IPS DF 6.9 (cell line): ENCODE results near the gene PROSER3.

Experiments used
- DNase-seq: peaks from one replicate; pipeline ENCODE4 v3.0.0-alpha.2; 2013; ENCODE audit warnings: low read depth, low spot score
- H3K27ac ChIP-seq: one replicate; pipeline ENCODE4 v1.5.1; 2013; ENCODE audit warnings: low read length, control low read depth
- H3K27me3 ChIP-seq: 2 replicates; pipeline ENCODE4 v1.6.1; 2013; ENCODE audit warnings: mild to moderate bottlenecking, low read length; ENCODE audit not compliant: control insufficient read depth, insufficient read depth
- H3K36me3 ChIP-seq: 2 replicates; pipeline ENCODE4 v1.6.1; 2013; ENCODE audit warnings: low read length; ENCODE audit not compliant: control insufficient read depth, insufficient read depth
- H3K4me1 ChIP-seq: 2 replicates; pipeline ENCODE4 v1.6.1; 2013; ENCODE audit warnings: low read length; ENCODE audit not compliant: control insufficient read depth, insufficient read depth
- H3K4me3 ChIP-seq: 2 replicates; pipeline ENCODE4 v1.5.1; 2013; ENCODE audit warnings: mild to moderate bottlenecking, low read length
- H3K9me3 ChIP-seq: 2 replicates; pipeline ENCODE4 v1.6.1; 2013; ENCODE audit warnings: low read length, inconsistent platforms; ENCODE audit not compliant: control insufficient read depth, insufficient read depth
- WGBS: extraction: QIAGEN DNeasy Blood & Tissue Kit; methylation state at CpG from one replicate; pipeline ENCODE4 v1.1.7; 2013; ENCODE audit warnings: mixed read lengths, missing lambda C conversion rate; ENCODE audit not compliant: insufficient read length, insufficient coverage; 5-methylcytosine and 5-hydroxymethylcytosine counted together

PROSER3 gene

GRCh38 chr19:35731353-35731752, 26.6 kb upstream of the PROSER3 start:
- Histone ChIP-seq H3K4me3 (no peak overlapping the region), H3K27ac (no peak overlapping the region), H3K36me3 (peaks cover 57% of the 10 kb centered on the region), H3K9me3 (no peaks in the 10 kb centered on the region), H3K27me3 (no peaks in the 10 kb centered on the region), H3K4me1 (no peaks in the 10 kb centered on the region; the same call in 1 of the 2 replicates)
- WGBS = no CpG with 5 or more reads among the region's 9 CpGs
- no peak for DNase-seq

DNA sequence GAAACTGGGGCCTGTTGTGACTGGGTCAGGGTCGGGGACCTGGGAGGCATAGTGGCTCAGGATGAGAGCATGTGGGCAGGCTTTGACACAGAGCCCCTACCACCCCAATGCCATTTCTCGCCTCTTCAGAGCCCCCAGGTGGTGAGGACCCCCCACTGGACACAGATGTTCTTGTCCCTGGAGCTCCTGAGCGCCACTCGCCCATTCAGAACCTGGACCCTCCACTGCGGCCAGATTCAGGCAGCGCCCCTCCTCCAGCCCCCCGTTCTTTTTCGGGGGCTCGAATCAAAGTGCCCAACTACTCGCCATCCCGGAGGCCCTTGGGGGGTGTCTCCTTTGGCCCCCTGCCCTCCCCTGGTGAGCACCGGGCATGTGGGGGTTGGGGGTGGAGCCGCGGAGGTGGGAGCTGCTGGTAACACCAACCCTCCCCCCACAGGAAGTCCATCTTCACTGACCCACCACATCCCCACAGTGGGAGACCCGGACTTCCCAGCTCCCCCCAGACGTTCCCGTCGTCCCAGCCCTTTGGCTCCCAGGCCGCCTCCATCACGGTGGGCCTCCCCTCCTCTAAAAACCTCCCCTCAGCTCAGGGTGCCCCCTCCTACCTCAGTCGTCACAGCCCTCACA, 26.1 kb upstream of the PROSER3 start:
- no CpG with 5 or more reads among the region's 21 CpGs for WGBS
- no peak overlapping the region for H3K27ac ChIP-seq
- no peak for DNase-seq
- no peak overlapping the region for H3K4me3 ChIP-seq
- peaks cover 59% of the 10 kb centered on the region for H3K36me3 ChIP-seq
- H3K27me3 ChIP-seq = no peaks in the 10 kb centered on the region
- H3K4me1 ChIP-seq = no peaks in the 10 kb centered on the region; the same call in 1 of the 2 replicates
- no peaks in the 10 kb centered on the region for H3K9me3 ChIP-seq

- no CpG with 5 or more reads among the region's 25 CpGs for WGBS
- Histone ChIP-seq H3K4me1 (no peaks in the 10 kb centered on the region; the same call in 1 of the 2 replicates), H3K36me3 (peaks cover 54% of the 10 kb centered on the region), H3K4me3 (no peak overlapping the region), H3K27ac (no peak overlapping the region), H3K27me3 (no peaks in the 10 kb centered on the region), H3K9me3 (no peaks in the 10 kb centered on the region)
- no peak for DNase-seq
Observed at GRCh38 chr19:35732540-35733179, 25.3 kb upstream of the PROSER3 start.

DNA sequence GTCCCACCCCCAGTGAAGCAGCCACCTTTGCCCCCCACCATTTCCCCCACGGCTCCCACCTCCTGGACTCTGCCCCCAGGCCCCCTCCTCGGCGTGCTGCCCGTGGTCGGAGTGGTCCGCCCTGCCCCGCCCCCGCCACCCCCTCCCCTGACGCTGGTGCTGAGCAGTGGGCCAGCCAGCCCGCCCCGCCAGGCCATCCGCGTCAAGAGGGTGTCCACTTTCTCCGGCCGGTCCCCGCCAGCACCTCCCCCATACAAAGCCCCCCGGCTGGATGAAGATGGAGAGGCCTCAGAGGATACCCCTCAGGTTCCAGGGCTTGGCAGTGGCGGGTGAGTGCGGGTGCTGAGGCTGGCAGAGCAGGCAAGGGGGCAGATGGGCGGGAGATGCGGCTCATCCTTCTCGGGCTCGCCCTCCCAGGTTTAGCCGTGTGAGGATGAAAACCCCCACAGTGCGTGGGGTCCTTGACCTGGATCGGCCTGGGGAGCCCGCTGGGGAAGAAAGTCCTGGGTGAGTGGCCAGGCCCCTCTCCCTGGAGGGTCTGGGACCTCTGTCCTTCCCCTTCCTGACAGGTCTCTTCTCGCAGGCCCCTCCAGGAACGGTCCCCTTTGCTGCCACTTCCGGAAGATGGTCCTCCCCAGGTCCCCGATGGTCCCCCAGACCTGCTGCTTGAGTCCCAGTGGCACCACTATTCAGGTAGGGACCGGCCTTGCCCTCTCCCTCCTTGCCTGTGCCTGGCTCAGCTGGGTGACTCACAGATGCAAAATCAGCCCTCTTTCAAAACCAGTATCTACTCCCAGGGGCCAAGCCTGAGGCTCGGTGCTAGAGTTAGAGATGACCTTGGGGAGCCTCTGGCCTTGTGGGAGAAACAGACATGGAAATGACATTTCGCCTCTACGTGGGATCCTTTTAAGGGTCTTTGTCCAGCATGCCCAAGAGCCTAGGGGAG, 24.5 kb upstream of the PROSER3 start:
- H3K27me3 ChIP-seq = no peaks in the 10 kb centered on the region
- H3K4me3 ChIP-seq = no peak overlapping the region
- no peaks in the 10 kb centered on the region; the same call in 1 of the 2 replicates for H3K4me1 ChIP-seq
- no peaks in the 10 kb centered on the region for H3K9me3 ChIP-seq
- no peak overlapping the region for H3K27ac ChIP-seq
- H3K36me3 ChIP-seq = peaks cover 61% of the 10 kb centered on the region
- no CpG with 5 or more reads among the region's 35 CpGs for WGBS
- DNase-seq = no peak

DNA sequence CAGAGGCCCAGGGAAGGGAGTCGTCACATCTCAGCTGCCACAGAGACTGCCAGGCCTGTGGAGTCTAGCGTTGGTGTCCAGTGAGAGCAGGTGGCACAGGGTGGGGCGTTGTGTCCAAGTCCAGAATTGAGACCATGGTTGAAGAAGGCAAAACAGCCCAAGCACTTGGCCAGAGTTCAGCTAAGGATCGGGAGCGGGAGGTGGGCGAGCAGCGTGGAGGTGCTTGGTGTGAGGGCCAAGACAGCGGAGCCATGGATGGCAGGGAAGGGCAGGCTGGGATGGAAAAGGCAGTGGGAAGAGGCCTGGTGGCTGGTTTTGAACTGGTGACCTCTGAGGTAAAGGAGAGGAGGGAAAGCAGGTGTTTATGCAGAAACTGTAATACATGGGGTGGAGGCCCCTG, 23.7 kb upstream of the PROSER3 start:
- no CpG with 5 or more reads among the region's 8 CpGs for WGBS
- Histone ChIP-seq H3K9me3 (no peaks in the 10 kb centered on the region), H3K4me3 (no peak overlapping the region), H3K27me3 (no peaks in the 10 kb centered on the region), H3K27ac (no peak overlapping the region), H3K4me1 (no peaks in the 10 kb centered on the region; the same call in 1 of the 2 replicates), H3K36me3 (peaks cover 57% of the 10 kb centered on the region)
- no peak for DNase-seq

DNA sequence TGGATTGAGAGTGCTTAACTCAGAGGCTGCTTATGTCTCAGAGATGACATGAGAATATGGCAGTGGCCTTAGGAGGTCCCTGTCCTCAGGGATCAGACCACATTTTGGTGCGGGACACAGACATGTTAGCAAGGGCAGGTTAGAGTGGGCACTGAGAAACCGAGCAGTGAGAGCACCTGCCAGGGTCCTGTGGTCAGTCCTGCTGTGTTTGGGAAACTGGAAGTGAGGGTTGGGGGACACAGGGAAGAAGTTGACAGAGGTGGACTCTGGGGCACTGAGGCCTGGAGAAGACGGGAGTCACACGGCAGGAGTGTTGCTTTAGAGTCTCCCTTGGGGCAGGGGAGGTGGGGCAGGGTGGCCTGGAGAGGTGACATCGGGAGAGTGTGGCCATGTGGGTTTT, 23.1 kb upstream of the PROSER3 start:
- H3K4me3 ChIP-seq = no peak overlapping the region
- H3K27me3 ChIP-seq = no peaks in the 10 kb centered on the region
- no peaks in the 10 kb centered on the region for H3K9me3 ChIP-seq
- no peak for DNase-seq
- no peak overlapping the region for H3K27ac ChIP-seq
- H3K4me1 ChIP-seq = peaks cover 2% of the 10 kb centered on the region; the same call in 1 of the 2 replicates
- WGBS = no CpG with 5 or more reads among the region's 5 CpGs
- peaks cover 51% of the 10 kb centered on the region for H3K36me3 ChIP-seq

- no peak for DNase-seq
- H3K36me3 ChIP-seq = peaks cover 38% of the 10 kb centered on the region
- no peak overlapping the region for H3K4me3 ChIP-seq
- H3K27me3 ChIP-seq = no peaks in the 10 kb centered on the region
- H3K27ac ChIP-seq = no peak overlapping the region
- WGBS = no CpG with 5 or more reads among the region's 22 CpGs
- peaks cover 2% of the 10 kb centered on the region; the same call in 1 of the 2 replicates for H3K4me1 ChIP-seq
- H3K9me3 ChIP-seq = no peaks in the 10 kb centered on the region
Observed at GRCh38 chr19:35736913-35737886, 20.8 kb upstream of the PROSER3 start.

- Histone ChIP-seq H3K4me1 (peaks cover 2% of the 10 kb centered on the region; the same call in 1 of the 2 replicates), H3K27ac (no peak overlapping the region), H3K4me3 (no peak overlapping the region), H3K27me3 (no peaks in the 10 kb centered on the region), H3K9me3 (no peaks in the 10 kb centered on the region), H3K36me3 (peaks cover 32% of the 10 kb centered on the region)
- DNase-seq = no peak
- no CpG with 5 or more reads among the region's 37 CpGs for WGBS
Observed at GRCh38 chr19:35738021-35738886, 19.7 kb upstream of the PROSER3 start.

DNA sequence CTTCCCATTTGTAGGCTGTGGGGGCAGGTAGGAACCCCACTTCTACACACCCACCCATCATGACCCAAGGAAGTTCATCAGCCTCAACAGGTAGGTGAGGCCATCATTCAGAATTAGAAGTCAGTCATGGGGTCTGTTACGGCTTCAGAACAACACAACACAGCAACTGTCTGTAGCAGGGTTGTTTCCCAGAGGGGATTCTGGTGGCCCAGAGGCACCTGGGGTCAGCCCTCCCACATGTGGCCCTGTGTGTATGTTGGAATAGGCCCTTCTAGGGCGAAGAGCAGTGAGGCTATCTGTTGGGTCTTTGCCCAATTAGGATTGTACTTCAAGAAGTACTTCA, 19.1 kb upstream of the PROSER3 start:
- Histone ChIP-seq H3K27ac (no peak overlapping the region), H3K36me3 (peaks cover 27% of the 10 kb centered on the region), H3K9me3 (no peaks in the 10 kb centered on the region), H3K4me3 (no peak overlapping the region), H3K27me3 (no peaks in the 10 kb centered on the region), H3K4me1 (peaks cover 2% of the 10 kb centered on the region; the same call in 1 of the 2 replicates)
- no peak for DNase-seq
- no CpG with 5 or more reads among the region's 2 CpGs for WGBS
